H1 (cell line): ENCODE measurements around the gene TTK. TPM values are rescaled to one million over a fixed set of nuclear protein-coding genes. Genes with fewer than 3 reads are reported as not detected.

Source experiments
- CTCF ChIA-PET: fragments of 300-600 bp; sonication (Branson Sonifier 250); formaldehyde crosslinking; loops from one replicate; lab custom pipeline; 2021; ENCODE audit not compliant: partially characterized antibody; lab: Charles Lee
- POLR2A ChIA-PET: fragments of 300-600 bp; sonication (Branson Sonifier 250); formaldehyde crosslinking; loops from one replicate; lab custom pipeline; 2021; ENCODE audit warnings: inconsistent platforms; ENCODE audit not compliant: partially characterized antibody; lab: Charles Lee
- DNase-seq, 2 experiments: peaks; one replicate each; pipeline versions ENCODE4 v3.0.0 to v3.0.0-alpha.2; 2010 to 2022; ENCODE audit warnings: low spot score in 2 of 2, low read depth in 1 of 2, mixed read lengths in 1 of 2
- FAIRE-seq: peaks from 2 replicates; lab custom pipeline; 2011; peaks lifted over from hg19 to GRCh38; lab: Jason Lieb, UNC
- H2AFZ ChIP-seq: 2 replicates; pipeline ENCODE4 v1.8.1; 2012; ENCODE audit warnings: low read length, inconsistent platforms
- H2AK5ac ChIP-seq: 2 replicates; pipeline ENCODE4 v1.6.1; 2013; ENCODE audit warnings: low read depth, low read length
- H2BK120ac ChIP-seq: replicated peaks from 2 replicates; pipeline ENCODE3; 2013; ENCODE audit warnings: low read depth, low read length, inconsistent platforms
- H2BK12ac ChIP-seq: 2 replicates; pipeline ENCODE4 v1.6.1; 2013; ENCODE audit warnings: low read depth, low read length
- H2BK15ac ChIP-seq: 2 replicates; pipeline ENCODE4 v1.6.1; 2013; ENCODE audit warnings: low read length
- H2BK20ac ChIP-seq: 2 replicates; pipeline ENCODE4 v1.6.1; 2013; ENCODE audit warnings: low read length
- H2BK5ac ChIP-seq: 2 replicates; pipeline ENCODE4 v1.6.1; 2013; ENCODE audit warnings: low read depth, low read length
- H3K14ac ChIP-seq: 2 replicates; pipeline ENCODE4 v1.6.1; 2013; ENCODE audit warnings: inconsistent platforms; ENCODE audit not compliant: insufficient read length
- H3K18ac ChIP-seq: 2 replicates; pipeline ENCODE4 v1.6.1; 2013; ENCODE audit warnings: low read length; ENCODE audit errors: extremely low read depth
- H3K23ac ChIP-seq: 2 replicates; pipeline ENCODE4 v1.6.1; 2013; ENCODE audit warnings: inconsistent platforms; ENCODE audit not compliant: insufficient read length
- H3K23me2 ChIP-seq: 2 replicates; pipeline ENCODE4 v1.6.1; 2013; ENCODE audit warnings: low read depth, low read length
- H3K27ac ChIP-seq: 2 replicates; pipeline ENCODE4 v1.6.1; 2011; ENCODE audit warnings: low read depth, low read length, inconsistent platforms
- H3K27me3 ChIP-seq, 4 experiments: replicated peaks in 1 of 4; 1 replicate in 1 of 4; 2 replicates in 3 of 4; pipeline versions ENCODE4 v1.6.1 to v1.8.1; 2011 to 2013; ENCODE audit warnings: low read length in 3 of 4, mild to moderate bottlenecking in 3 of 4, inconsistent platforms in 2 of 4, mixed read lengths in 2 of 4, moderate library complexity in 1 of 4; ENCODE audit not compliant: control insufficient read depth in 3 of 4, insufficient read depth in 3 of 4; ENCODE audit errors: extremely low read depth in 1 of 4
- H3K36me3 ChIP-seq, 4 experiments: 2 replicates each; pipeline versions ENCODE4 v1.6.1 to v1.8.1; 2011 to 2013; ENCODE audit warnings: mild to moderate bottlenecking in 4 of 4, low read length in 3 of 4, moderate library complexity in 2 of 4, control low read depth in 1 of 4, inconsistent platforms in 1 of 4; ENCODE audit not compliant: insufficient read depth in 4 of 4, control insufficient read depth in 2 of 4
- H3K4ac ChIP-seq: replicated peaks from 2 replicates; pipeline ENCODE3; 2013; ENCODE audit warnings: low read length, low read depth, mixed read lengths, inconsistent platforms; ENCODE audit not compliant: insufficient read length
- H3K4me1 ChIP-seq, 4 experiments: replicated peaks in 1 of 4; 1 replicate in 1 of 4; 2 replicates in 3 of 4; pipeline versions ENCODE4 v1.6.1 to v1.8.1; 2011 to 2013; ENCODE audit warnings: low read length in 3 of 4, inconsistent platforms in 2 of 4, mixed read lengths in 1 of 4; ENCODE audit not compliant: insufficient read depth in 4 of 4, control insufficient read depth in 3 of 4
- H3K4me2 ChIP-seq, 2 experiments: 2 replicates each; pipeline versions ENCODE4 v1.6.1 to v1.8.1; 2011 to 2013; ENCODE audit warnings: low read depth in 2 of 2, low read length in 2 of 2, control low read depth in 1 of 2, inconsistent platforms in 1 of 2, mild to moderate bottlenecking in 1 of 2; ENCODE audit not compliant: insufficient read depth in 1 of 2
- H3K4me3 ChIP-seq, 4 experiments: fragments of 200-600, 300-600 bp in 1 of 4; sonication (generic), shearing (Covaris generic), sonication (Bioruptor Twin) in 1 of 4; 2 replicates each; pipeline versions ENCODE4 v1.5.1 to v1.8.1; 2011 to 2016; ENCODE audit warnings: low read length in 4 of 4, low read depth in 3 of 4, control low read depth in 2 of 4, inconsistent platforms in 2 of 4, mild to moderate bottlenecking in 2 of 4, mixed read lengths in 1 of 4, moderate library complexity in 1 of 4; ENCODE audit not compliant: insufficient read depth in 2 of 4; ENCODE audit errors: extremely low read depth in 1 of 4
- H3K56ac ChIP-seq: replicated peaks from 2 replicates; pipeline ENCODE3; 2013; ENCODE audit warnings: low read depth, mild to moderate bottlenecking, mixed read lengths, low read length, inconsistent platforms; ENCODE audit not compliant: insufficient read length
- H3K79me1 ChIP-seq: 2 replicates; pipeline ENCODE4 v1.6.1; 2013; ENCODE audit warnings: low read depth, low read length, control low read depth
- H3K79me2 ChIP-seq, 2 experiments: 2 replicates each; pipeline versions ENCODE4 v1.6.1 to v1.8.1; 2012 to 2013; ENCODE audit warnings: low read length in 2 of 2, mild to moderate bottlenecking in 2 of 2, inconsistent platforms in 1 of 2; ENCODE audit not compliant: insufficient read depth in 2 of 2, control insufficient read depth in 1 of 2
- H3K9ac ChIP-seq, 4 experiments: replicated peaks in 1 of 4; 1 replicate in 1 of 4; 2 replicates in 3 of 4; pipeline versions ENCODE4 v1.6.1 to v1.8.1; 2011 to 2013; ENCODE audit warnings: low read depth in 3 of 4, low read length in 3 of 4, control low read depth in 2 of 4, mild to moderate bottlenecking in 2 of 4, moderate library complexity in 2 of 4, inconsistent platforms in 1 of 4; ENCODE audit errors: extremely low read depth in 1 of 4
- H3K9me3 ChIP-seq, 2 experiments: 2 replicates each; pipeline versions ENCODE4 v1.6.1 to v1.8.1; 2012 to 2013; ENCODE audit warnings: mild to moderate bottlenecking in 2 of 2, moderate library complexity in 2 of 2, control low read depth in 1 of 2, inconsistent platforms in 1 of 2, low read depth in 1 of 2, low read length in 1 of 2, mixed read lengths in 1 of 2; ENCODE audit not compliant: insufficient read depth in 2 of 2
- H4K20me1 ChIP-seq, 2 experiments: replicated peaks in 1 of 2; 2 replicates each; pipeline versions ENCODE3 to v1.8.1; 2011 to 2013; ENCODE audit warnings: inconsistent platforms in 2 of 2, low read length in 2 of 2, mild to moderate bottlenecking in 1 of 2; ENCODE audit not compliant: insufficient read depth in 2 of 2, control insufficient read depth in 1 of 2
- H4K5ac ChIP-seq: 2 replicates; pipeline ENCODE4 v1.6.1; 2013; ENCODE audit warnings: low read length, low read depth, mixed read lengths, inconsistent platforms; ENCODE audit not compliant: insufficient read length
- H4K8ac ChIP-seq: 2 replicates; pipeline ENCODE4 v1.8.0; 2013; ENCODE audit warnings: mild to moderate bottlenecking, moderate library complexity, low read length, inconsistent platforms; ENCODE audit not compliant: insufficient read depth; ENCODE audit errors: extremely low read depth
- H4K91ac ChIP-seq: replicated peaks from 2 replicates; pipeline ENCODE3; 2013; ENCODE audit warnings: low read length, mixed read lengths, inconsistent platforms; ENCODE audit not compliant: insufficient read length
- BACH1 ChIP-seq: IDR thresholded peaks from 2 replicates; pipeline ENCODE4 v1.6.1; 2012; ENCODE audit warnings: low read length, improper control_type of control experiment
- HDAC2 ChIP-seq, 2 experiments: fragments of 300-600 bp in 1 of 2; sonication (generic) in 1 of 2; IDR thresholded peaks; 2 replicates each; pipeline ENCODE4 v1.6.1; 2011 to 2012; ENCODE audit warnings: low read depth in 2 of 2, low read length in 2 of 2, mild to moderate bottlenecking in 2 of 2, moderate library complexity in 2 of 2, borderline replicate concordance in 1 of 2, inconsistent platforms in 1 of 2
- KDM5A ChIP-seq: fragments of 200-600 bp; IDR thresholded peaks from 2 replicates; pipeline ENCODE4 v1.7.1; 2012; ENCODE audit warnings: mild to moderate bottlenecking, low read length, inconsistent platforms, mixed read lengths
- RBBP5 ChIP-seq: IDR thresholded peaks from 2 replicates; pipeline ENCODE4 v1.7.1; 2012; ENCODE audit warnings: low read depth, mild to moderate bottlenecking, inconsistent platforms, low read length, moderate library complexity, borderline replicate concordance
- TAF7 ChIP-seq: optimal IDR thresholded peaks from 2 replicates; pipeline ENCODE3; 2011; ENCODE audit warnings: low read depth, mild to moderate bottlenecking, inconsistent platforms, low read length, moderate library complexity, borderline replicate concordance
- WGBS, 2 experiments: shearing (Covaris generic) in 1 of 2; methylation state at CpG; one replicate each; pipeline versions ENCODE4 v1.1.6 to v1.1.7; 2013 to 2015; ENCODE audit warnings: low lambda C conversion rate in 2 of 2, mixed read lengths in 2 of 2, inconsistent platforms in 1 of 2, low coverage in 1 of 2, missing lambda C conversion rate in 1 of 2; ENCODE audit not compliant: insufficient replicate concordance in 2 of 2, insufficient coverage in 1 of 2, insufficient read length in 1 of 2; ENCODE audit errors: extremely low coverage in 1 of 2, missing lambda C conversion rate in 1 of 2; 5-methylcytosine and 5-hydroxymethylcytosine counted together
- long read RNA-seq, 2 experiments: library from RNA in 1 of 2; library from capped mRNA in 1 of 2; stranded (forward); transcript quantifications; one replicate each; pipeline ENCODE4 v2.0.0, GENCODE V29; 2021; ENCODE audit warnings: inconsistent platforms in 1 of 2
- polyA minus RNA-seq, 3 experiments: library from RNA; depleted of rRNA, polyadenylated mRNA; stranded (reverse); fragments of >200 nt; gene quantifications; 1 replicate in 2 of 3; 2 replicates in 1 of 3; pipeline ENCODE4 v1.2.3, GENCODE V29; 2011
- polyA plus RNA-seq, 7 experiments: library from polyadenylated mRNA; depleted of rRNA in 3 of 7; stranded (reverse) in 5 of 7; unstranded in 2 of 7; fragments of >200 nt in 5 of 7; fragments of 200-250 nt in 2 of 7; gene quantifications; 1 replicate in 5 of 7; 2 replicates in 1 of 7; 4 replicates in 1 of 7; pipeline versions ENCODE4 v1.2.1 to v1.2.3, GENCODE V29; 2011 to 2013; ENCODE audit warnings: missing spikeins in 2 of 7, mixed read lengths in 2 of 7
- total RNA-seq: library from RNA; stranded (reverse); fragmentation: NEBNext Ultra II Directional; extraction: Animal tissue kit (Norgen Biotek cat#: 25700); gene quantifications from 2 replicates; pipeline ENCODE4 v1.2.1, GENCODE V29; 2021
- TF ChIP-seq, protein P1 (sequence below): IDR thresholded peaks from 2 replicates; pipeline ENCODE4 v1.6.1; 2012; ENCODE audit warnings: inconsistent platforms

Gene TTK
- total RNA-seq (62.2 and 63.2 TPM in 2 replicates), polyA plus RNA-seq (2011; rRNA removed) (6.3 and 11.9 TPM in 2 replicates), polyA minus RNA-seq (2011; rRNA and poly(A)+ RNA removed) (23.2 and 38.5 TPM in 2 replicates)
- 18.0 TPM for polyA plus RNA-seq (2011; cell fraction: cytosol; rRNA removed)
- 7.1 TPM for polyA plus RNA-seq (2011; cell fraction: nucleus; rRNA removed)
- 17.4 to 40.2 TPM (median 21.4 TPM) in 4 replicates for polyA plus RNA-seq (2012, experiment 1 of 2)
- polyA plus RNA-seq (2012, experiment 2 of 2), result 2.8 TPM
- polyA plus RNA-seq (2013, experiment 1 of 2), result 42.2 TPM
- polyA plus RNA-seq (2013, experiment 2 of 2), result 39.6 TPM
- 25.9 TPM for polyA minus RNA-seq (2011; cell fraction: cytosol; rRNA and poly(A)+ RNA removed)
- polyA minus RNA-seq (2011; cell fraction: nucleus; rRNA and poly(A)+ RNA removed), result 49.3 TPM
- long read RNA-seq, experiment 1, transcript TTK-202 (22 exons, 3,010 nt), result major isoform, 11 of 80 reads
- long read RNA-seq, experiment 1, partial matches to known transcripts, result 57 of 80 reads
- long read RNA-seq, experiment 1, other reads (novel, unspliced or antisense), result 9 of 80 reads
- long read RNA-seq, experiment 2, transcript TTK-202 (22 exons, 3,010 nt), result major isoform, 7 of 11 reads
- long read RNA-seq, experiment 2, partial matches to known transcripts, result 1 of 11 reads
- long read RNA-seq, experiment 2, other reads (novel, unspliced or antisense), result 2 of 11 reads

DNA sequence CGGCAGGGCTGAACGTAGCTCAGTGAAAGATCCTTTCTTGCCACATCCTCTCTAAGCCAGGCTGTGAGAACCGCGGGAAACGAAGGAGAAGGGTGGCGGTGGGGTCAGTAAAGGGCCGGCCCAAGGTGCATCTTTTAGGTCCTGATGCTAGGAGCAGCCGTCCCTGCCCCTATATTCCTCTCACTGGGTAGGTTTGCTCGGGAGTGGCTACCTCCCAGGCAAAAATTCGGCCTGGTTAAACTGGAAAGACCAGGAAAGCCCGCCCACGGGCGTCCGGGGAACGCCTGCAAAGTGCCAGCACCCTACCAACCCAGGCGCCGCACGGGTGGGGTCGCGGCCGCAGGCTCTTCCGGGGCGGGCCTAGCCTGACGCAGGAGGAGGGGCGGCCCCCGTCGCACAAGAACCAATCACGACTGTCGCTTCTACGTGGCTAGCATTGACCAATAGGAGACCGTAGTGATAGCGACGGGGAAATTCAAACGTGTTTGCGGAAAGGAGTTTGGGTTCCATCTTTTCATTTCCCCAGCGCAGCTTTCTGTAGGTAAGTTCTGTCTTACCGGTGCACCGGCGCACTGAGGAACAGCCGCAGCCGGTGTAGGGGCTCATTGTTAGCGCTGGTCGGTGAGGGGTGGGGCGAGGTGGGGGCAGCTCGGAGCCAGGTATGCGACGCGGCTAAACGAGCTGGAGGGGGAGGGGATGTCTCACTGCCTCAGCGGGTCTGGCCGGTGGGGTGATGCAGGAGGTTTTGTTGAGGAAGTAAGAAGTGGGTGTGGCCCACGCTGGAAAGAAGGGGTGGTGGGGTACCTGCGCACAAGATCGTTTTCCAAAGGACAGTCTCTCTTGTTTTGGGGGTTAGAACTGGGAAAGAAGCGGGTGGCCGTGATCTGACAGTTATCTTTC, at the start of gene TTK:
Gene TTK (plus strand): TSS at position 477 of the 900 bp plus-strand sequence. CDS start 1,195 bp downstream, outside the sequence.
- DNase-seq, result peak; percentile 75 to 88
- Histone ChIP-seq H3K23ac (no peak within 1 kb of the TSS), H2BK20ac (no peak within 1 kb of the TSS), H4K20me1 (peaks cover 0 to under 1% of the 10 kb centered on the region in 2 experiments), H3K4me2 (peak within 1 kb of the TSS; percentile 77 to 94), H3K23me2 (peaks cover 10% of the 10 kb centered on the region), H2BK15ac (peak within 1 kb of the TSS; percentile 63; the same call in 1 of the 2 replicates), H3K36me3 (peaks cover 3 to 26% (median 15%) of the 10 kb centered on the region in 4 experiments; a peak in 7 of 8 replicates), H3K27me3 (no peaks in the 10 kb centered on the region), H2BK12ac (peak within 1 kb of the TSS; percentile 31), H3K79me1 (no peaks in the 10 kb centered on the region), H3K79me2 (peaks cover 0 to 25% of the 10 kb centered on the region in 2 experiments; a peak in 3 of 4 replicates), H3K4ac (peak within 1 kb of the TSS; percentile 87), H3K4me1 (peaks cover 0 to 4% (median 3%) of the 10 kb centered on the region in 4 experiments; a peak in 4 of 7 replicates), H3K9ac (peak within 1 kb of the TSS; percentile 76 to 93 (median 91)), H2BK120ac (no peak within 1 kb of the TSS), H3K27ac (peak within 1 kb of the TSS; percentile 93), H4K8ac (peak within 1 kb of the TSS; percentile 98; the same call in 1 of the 2 replicates), H4K91ac (peak within 1 kb of the TSS; percentile 88), H2AK5ac (no peak within 1 kb of the TSS), H2AFZ (peak within 1 kb of the TSS; percentile 90), H2BK5ac (peak within 1 kb of the TSS; percentile 94), H3K56ac (peak within 1 kb of the TSS; percentile 66), H3K14ac (no peak within 1 kb of the TSS), H4K5ac (peak within 1 kb of the TSS; percentile 89), H3K18ac (peak within 1 kb of the TSS; percentile 85), H3K9me3 (no peaks in the 10 kb centered on the region), H3K4me3 (peak within 1 kb of the TSS; percentile 72 to 92 (median 84))
- WGBS, 2 experiments, result 1% methylated on average over 51 of the region's 56 CpGs; no CpG with 5 or more reads in 1 of the 2 experiments
- FAIRE-seq, result peak; percentile 86
- ChIA-PET POLR2A (interaction anchor here (0.6 to 2.4 kb wide), 11 partner anchors 8 to 91 kb away, joined by 3 to 16 read pairs (median 4); partner anchors contain the start of gene ELOVL4), CTCF (interaction anchor here (0.8 to 2.3 kb wide), 7 partner anchors 10 to 136 kb away, joined by 3 to 13 read pairs (median 3); no protein-coding TSS in a partner anchor)
- TF ChIP-seq RBBP5 (peak; percentile 52; the same call in 1 of the 2 replicates), BACH1 (peak; percentile 12; the same call in 1 of the 2 replicates), HDAC2 (IDR thresholded peaks at IDR 0.05; ENCODE audit: borderline replicate concordance in 1 of 2, low read depth in 2 of 2, low read length in 2 of 2) (peak; percentile 89 to 91), KDM5A (0 out of 2 replicates have a peak, but pooled peaks have one; percentile 9), TAF7 (peak; percentile 42)
- TF ChIP-seq, protein P1, sequence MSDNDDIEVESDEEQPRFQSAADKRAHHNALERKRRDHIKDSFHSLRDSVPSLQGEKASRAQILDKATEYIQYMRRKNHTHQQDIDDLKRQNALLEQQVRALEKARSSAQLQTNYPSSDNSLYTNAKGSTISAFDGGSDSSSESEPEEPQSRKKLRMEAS, result peak; percentile 47; the same call in 1 of the 2 replicates
